Right lung (tissue), 5 donors: ENCODE measurements around the gene MAPK8IP3. TPM values are rescaled to one million over a fixed set of nuclear protein-coding genes. Genes with fewer than 3 reads are reported as not detected.
A peak's percentile ranks its signal among the peaks of the same experiment; 100 is the strongest.

ENCODE experiments used
- DNase-seq, 2 donors: peaks; one replicate each; pipeline ENCODE4 v3.0.0-alpha.2; 2013
- polyA plus RNA-seq, 5 donors: library from polyadenylated mRNA; unstranded; fragments of 120-200 nt; gene quantifications; one replicate each; pipeline versions ENCODE4 v1.2.1 to v1.2.3, GENCODE V29; 2013; ENCODE audit warnings: inconsistent platforms in 1 of 5, low replicate concordance in 1 of 5; ENCODE audit not compliant: insufficient read length in 5 of 5, insufficient read depth in 1 of 5

Gene MAPK8IP3
- polyA plus RNA-seq, 5 donors = 45.3 to 74.0 (median 61.9) TPM

GRCh38 chr16:1762196-1762878, 56.3 kb downstream of the MAPK8IP3 start:
- no peak for DNase-seq

DNA sequence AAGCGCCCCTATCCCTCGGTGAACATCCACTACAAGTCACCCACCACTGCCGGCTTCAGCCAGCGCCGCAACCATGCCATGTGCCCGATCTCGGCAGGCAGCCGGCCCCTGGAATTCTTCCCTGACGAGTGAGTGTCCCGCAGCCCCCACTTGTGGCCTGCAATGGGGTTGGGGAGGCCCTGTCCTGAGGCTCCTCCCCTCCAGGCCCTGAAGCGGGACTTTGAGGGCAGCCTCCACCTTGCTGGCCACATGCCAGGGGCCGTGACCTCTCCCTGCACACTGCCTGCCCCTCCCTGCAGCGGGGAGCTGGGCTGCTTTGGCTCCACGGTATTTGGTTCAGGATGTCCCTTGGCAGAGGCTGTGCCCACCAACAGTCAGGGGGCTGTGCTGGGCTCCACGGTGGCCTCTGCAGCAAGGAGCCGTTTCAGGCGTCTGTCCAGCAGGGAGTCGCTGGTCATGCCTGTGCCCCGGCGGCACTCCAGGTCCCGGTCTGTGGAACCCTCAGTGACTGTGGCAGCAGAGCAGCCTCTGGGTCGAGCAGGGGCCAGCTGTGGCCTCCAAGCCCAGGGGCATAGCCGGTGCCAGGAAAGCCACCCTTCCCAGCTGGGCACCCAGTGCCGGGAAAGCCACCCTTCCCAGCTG, 57.0 kb downstream of the MAPK8IP3 start:
- no peak for DNase-seq

- no peak for DNase-seq
These were observed 57.8 kb downstream of the MAPK8IP3 start for GRCh38 chr16:1763521-1764511.

DNA sequence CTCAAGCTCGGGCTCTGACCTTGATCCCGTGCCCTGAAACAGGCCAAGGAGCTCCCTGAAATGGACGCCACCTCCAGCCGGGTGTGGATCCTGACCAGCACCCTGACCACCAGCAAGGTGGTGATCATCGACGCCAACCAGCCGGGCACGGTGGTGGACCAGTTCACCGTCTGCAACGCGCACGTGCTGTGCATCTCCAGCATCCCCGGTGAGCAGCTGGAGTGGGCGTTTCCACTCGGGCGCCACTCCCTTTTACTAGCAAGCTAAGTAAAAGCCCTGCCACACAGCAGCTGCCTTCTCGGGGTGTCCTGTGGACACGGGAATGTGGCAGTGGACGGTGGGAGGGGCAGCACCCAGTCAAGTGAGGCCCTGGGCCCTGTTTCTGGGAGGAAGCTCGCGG, 59.0 kb downstream of the MAPK8IP3 start:
- DNase-seq = no peak

DNA sequence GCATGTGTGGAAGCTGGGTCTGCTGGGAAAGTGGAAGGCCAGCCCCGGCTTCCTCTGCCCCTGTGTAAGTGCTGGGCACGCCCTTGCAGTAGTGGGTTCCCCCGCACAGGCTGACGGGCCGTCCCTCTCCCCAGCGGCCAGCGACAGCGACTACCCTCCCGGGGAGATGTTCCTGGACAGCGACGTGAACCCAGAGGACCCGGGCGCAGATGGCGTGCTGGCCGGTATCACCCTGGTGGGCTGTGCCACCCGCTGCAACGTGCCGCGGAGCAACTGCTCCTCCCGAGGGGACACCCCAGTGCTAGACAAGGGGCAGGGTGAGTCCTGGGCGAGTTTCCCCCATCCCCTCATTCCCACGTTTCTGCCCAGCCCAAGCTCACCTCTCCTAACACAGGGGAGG, 59.8 kb downstream of the MAPK8IP3 start:
- DNase-seq = no peak

GRCh38 chr16:1766231-1766630, 60.2 kb downstream of the MAPK8IP3 start:
- DNase-seq = no peak

- no peak for DNase-seq
These were observed 60.7 kb downstream of the MAPK8IP3 start for GRCh38 chr16:1766701-1767100.

DNA sequence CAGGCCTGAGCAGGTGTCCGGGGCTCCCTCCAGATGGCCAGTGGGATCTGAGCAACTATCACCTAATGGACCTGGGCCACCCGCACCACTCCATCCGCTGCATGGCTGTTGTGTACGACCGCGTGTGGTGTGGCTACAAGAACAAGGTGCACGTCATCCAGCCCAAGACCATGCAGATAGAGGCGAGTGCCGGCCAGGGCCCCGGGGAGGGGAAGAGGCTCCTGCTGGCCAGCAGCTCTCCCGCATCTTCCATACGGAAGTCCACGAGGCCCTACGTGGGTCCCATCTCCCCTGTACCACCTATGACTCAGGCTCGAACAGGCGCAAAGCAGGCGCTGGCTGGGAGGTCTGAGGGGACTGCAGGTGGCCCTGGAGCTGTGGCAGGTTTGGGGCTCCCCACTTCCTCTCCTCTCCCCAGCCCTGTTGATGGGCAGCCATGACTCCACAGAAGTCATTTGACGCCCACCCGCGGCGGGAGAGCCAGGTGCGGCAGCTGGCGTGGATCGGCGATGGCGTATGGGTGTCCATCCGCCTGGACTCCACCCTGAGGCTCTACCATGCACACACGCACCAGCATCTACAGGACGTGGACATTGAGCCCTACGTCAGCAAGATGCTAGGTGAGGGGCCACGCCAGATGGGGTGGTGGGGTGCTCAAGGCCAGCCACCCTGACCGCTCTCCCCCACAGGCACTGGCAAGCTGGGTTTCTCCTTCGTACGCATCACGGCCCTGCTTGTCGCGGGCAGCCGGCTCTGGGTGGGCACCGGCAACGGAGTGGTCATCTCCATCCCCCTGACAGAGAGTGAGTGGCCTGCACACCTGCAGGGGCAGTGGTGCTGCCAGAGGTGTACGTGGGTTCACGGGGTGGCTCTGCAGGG, 61.4 kb downstream of the MAPK8IP3 start:
- DNase-seq = no peak

GRCh38 chr16:1768061-1768766, 62.2 kb downstream of the MAPK8IP3 start:
- no peak for DNase-seq

DNA sequence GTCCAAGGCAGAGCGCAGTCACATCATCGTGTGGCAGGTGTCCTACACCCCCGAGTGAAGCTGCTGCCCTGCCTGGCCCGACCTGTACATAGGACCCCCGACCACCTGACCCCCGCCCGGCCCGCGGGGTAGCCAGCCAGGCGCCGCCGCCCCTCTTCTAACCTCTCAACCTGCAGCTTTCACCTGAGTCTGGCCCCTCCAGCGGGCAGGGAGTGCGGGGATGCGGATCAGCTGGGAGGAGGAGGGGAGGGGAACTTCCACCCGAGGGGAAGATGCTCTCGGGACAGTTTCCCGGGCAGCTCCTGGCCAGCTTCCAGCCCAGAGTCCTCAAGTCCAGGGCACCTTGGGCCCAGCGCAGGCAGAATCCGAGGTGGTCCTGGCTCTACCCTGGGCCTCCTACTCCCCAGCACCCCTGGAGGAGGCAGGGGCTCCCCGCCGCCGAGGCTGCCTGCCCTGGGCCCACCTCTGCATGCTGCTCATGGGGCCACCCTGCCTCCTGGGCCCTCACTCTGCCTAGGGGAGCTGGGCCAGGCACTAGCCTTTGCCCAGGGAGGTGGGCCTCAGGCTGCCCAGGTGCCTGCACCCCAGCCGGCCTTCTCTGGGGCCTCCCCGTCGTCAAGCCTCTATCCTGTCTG, 62.9 kb downstream of the MAPK8IP3 start:
- DNase-seq = no peak

GRCh38 chr16:1769402-1770300, 63.7 kb downstream of the MAPK8IP3 start:
- DNase-seq = no peak

DNA sequence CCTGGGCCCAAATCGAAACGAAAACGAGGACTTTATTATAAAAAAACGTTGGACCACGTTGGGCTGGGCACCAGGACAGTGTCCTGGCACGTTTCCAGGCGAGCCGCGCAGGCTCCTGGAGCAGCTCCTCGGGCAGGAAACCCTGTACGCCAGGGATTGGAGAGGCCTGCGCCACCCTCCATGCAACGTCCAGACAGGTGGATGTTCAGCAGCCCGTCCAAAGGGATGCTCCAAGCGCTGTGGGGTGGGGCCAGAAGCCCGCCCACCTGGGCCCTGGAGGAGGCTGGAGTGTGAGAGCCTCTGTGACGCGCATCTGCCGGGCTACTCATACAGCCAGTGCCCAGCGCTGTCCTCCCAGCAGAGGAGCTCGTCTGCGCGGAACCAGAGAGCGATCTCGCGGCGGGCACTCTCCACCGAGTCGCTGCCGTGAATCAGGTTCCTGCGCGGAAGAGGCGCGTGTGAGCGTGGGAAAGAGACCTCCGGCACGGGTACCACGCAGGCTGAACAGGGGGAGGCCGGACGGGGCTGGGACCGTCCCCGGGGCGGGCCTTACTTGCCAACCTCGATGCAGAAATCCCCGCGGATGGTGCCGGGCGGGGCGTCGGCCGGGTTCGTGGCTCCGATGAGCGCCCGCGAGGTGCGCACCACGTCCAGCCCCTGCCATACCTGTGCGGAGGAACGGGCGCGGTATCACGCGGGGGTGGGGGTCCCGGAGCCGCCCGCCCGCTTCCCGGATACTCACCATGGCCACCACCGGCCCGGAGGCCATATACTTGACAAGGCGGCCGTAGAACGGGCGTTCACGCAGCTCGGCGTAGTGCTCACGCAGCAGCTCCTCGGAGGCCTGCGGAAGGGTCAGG, 64.6 kb downstream of the MAPK8IP3 start:
- DNase-seq = no peak

DNA sequence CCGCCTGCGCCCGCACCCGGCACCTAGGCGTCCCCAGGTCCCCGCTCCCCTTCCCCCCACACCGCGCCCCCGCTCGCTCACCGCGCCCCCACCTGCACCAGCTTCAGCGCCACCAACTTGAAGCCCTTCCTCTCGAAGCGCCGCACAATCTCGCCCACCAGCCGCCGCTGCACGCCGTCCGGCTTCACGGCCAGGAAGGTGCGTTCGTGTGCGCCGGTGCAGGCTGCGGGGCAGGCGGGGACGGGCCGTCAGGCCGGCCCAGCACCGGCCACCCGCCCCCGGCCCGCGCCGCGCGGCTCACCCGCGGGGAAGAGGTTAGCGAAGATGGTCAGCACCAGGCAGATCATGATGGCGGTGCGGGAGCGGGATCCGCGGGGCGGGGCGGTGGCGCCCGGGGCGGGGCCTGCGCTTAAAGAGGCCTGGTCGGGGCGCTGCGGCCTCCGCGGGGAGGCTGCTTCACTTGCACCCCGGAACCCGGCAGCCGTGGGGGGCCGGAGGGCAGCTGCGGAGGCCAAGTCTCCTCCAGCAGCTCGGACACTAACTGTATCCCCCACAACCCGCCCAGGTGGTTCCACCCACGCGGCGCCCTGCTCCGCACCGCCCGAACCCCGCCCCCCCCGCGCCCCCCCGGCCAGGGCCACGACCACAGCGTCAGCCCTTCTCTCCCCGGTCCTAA, 65.3 kb downstream of the MAPK8IP3 start, which contains the start of gene NME3:
Gene NME3, minus strand, starts transcription at position 356 of the 676 bp plus-strand sequence. Its CDS starts 9 bp downstream, at position 347.
- DNase-seq = peak; percentile 44 to 57

DNA sequence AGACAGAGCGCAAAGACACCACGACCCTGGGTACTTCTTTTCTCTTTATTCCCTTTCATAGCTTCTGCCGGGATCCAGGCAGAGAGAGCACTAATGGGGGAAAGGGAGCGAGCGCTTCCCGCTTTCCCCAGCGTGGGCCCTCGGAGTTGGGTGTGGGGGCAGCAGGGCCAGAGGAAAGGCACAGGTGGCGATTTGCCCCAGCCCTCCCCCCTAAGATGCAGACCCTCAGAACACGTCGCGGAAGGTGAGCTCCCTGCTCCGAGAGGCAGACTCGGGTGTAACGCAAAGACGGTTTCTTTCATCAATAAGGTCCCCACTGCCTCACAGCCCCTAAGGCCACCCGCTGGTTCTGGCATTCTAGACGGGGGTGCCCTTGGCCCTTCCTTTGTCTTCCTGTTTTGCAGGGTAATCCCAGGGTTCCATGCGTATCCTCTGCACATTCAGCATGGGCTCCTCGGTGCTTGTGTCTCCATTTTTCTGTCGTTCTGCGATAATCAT, 65.9 kb downstream of the MAPK8IP3 start:
- no peak for DNase-seq

GRCh38 chr16:1772362-1772907, 66.4 kb downstream of the MAPK8IP3 start, which contains the start of gene EME2:
EME2 (plus strand) TSS chr16:1772810; CDS start chr16:1773228, 418 bp downstream.
- DNase-seq = no peak

DNA sequence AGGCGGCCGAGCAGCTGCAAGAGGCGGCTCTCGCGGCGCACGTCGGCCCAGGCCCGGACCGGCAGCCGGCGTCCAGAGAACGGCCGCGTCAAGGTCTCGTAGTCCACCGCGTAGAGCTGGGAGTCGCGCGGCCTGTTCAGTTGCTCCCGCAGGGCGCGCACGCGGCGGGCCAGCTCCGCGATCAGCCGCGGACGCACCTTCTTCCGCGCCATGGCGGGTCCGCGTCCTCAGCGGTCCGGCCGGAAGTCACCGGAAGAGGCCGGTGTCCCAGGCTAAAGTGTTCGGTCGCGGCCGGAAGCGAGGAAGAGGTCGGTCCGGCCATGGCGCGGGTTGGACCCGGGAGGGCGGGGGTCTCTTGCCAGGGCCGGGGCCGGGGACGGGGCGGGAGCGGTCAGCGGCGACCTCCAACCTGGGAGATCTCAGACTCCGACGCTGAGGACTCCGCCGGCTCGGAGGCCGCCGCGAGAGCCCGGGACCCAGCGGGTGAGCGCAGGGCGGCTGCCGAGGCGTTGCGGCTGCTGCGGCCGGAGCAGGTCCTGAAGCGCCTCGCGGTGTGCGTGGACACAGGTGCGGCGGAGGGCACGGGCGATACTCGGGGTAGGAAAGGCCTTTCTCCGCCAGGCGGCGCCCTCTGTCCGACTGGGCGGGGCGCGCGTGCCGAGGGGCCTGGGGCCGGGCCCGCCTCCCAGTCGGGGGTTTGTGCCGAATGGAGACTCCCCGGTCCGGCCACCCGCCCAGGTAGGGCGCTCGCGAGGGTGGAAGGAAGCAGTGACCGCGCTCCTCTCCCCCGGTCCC, 67.1 kb downstream of the MAPK8IP3 start, which contains the start of gene MRPS34:
Gene MRPS34, minus strand, starts transcription at position 227 of the 795 bp plus-strand sequence. Its CDS starts 15 bp downstream, at position 212.
- DNase-seq = peak; percentile 75 to 84
